MM.1S (cell line): ENCODE measurements around the gene MAGI2.

Source experiments
- EZH2 ChIP-seq: fragments of 300-600 bp; sonication (generic); optimal IDR thresholded peaks from 2 replicates; pipeline ENCODE3; 2017; ENCODE audit warnings: low read depth, mild to moderate bottlenecking, antibody characterized with exemption, low read length, mixed read lengths
- TF ChIP-seq, protein P1 (sequence below): fragments of 300-600 bp; sonication (generic); IDR thresholded peaks from 2 replicates; pipeline ENCODE4 v1.5.1; 2016; ENCODE audit warnings: antibody characterized with exemption, low read length, mixed read lengths

DNA sequence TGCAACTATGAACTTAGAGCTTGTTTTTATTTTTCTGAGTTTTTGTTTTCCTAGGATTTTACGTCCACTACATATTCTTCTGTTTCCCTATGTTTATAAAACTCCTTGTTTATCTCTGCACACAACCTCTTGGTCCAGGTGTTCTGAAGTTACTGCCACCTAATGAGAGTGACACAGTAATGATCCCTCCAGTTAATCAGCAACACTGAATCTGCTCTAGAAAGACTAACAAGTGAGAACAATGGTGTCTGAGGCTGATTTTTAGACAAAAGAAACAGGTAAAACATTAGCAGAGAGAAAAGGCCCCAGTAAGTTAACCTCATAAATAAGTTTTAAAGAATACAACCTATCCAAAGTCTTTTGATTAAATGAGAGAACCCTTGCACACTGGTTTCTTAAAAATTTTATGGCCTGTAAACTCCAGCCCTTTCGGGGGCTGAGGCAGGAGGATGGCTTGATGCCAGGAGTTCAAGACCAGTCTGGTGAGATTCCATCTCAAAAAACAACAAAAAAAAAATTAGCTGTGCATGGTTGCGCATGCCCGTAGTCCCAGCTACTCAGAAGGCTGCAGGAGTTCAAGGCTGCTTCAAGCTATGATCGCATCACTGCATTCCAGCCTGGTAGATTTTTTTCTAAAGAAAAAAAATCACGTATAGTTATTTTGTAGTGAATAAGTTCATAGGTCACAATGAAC is 397.6 kb downstream of the MAGI2 start:
- TF ChIP-seq, protein P1, sequence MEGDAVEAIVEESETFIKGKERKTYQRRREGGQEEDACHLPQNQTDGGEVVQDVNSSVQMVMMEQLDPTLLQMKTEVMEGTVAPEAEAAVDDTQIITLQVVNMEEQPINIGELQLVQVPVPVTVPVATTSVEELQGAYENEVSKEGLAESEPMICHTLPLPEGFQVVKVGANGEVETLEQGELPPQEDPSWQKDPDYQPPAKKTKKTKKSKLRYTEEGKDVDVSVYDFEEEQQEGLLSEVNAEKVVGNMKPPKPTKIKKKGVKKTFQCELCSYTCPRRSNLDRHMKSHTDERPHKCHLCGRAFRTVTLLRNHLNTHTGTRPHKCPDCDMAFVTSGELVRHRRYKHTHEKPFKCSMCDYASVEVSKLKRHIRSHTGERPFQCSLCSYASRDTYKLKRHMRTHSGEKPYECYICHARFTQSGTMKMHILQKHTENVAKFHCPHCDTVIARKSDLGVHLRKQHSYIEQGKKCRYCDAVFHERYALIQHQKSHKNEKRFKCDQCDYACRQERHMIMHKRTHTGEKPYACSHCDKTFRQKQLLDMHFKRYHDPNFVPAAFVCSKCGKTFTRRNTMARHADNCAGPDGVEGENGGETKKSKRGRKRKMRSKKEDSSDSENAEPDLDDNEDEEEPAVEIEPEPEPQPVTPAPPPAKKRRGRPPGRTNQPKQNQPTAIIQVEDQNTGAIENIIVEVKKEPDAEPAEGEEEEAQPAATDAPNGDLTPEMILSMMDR = no peak
- TF ChIP-seq EZH2 = no peak
